CD4-positive, alpha-beta T cell treated with Interferon gamma for 1 hour (primary cell): Measurements from ENCODE around the gene PCMTD2.

Experiments
- DNase-seq: peaks from one replicate; pipeline ENCODE4 v3.0.0-alpha.2; 2020

Gene PCMTD2

GRCh38 chr20:64239449-64240242 is 15.9 kb upstream of the PCMTD2 start:
- no peak for DNase-seq

- DNase-seq = no peak
These were observed 15.1 kb upstream of the PCMTD2 start for GRCh38 chr20:64240243-64241015.

- DNase-seq = no peak
These were observed 14.5 kb upstream of the PCMTD2 start for GRCh38 chr20:64241061-64241460.

- DNase-seq = no peak
These were observed 13.3 kb upstream of the PCMTD2 start for GRCh38 chr20:64242003-64242796.

GRCh38 chr20:64242797-64243475 is 12.6 kb upstream of the PCMTD2 start:
- no peak for DNase-seq

GRCh38 chr20:64244281-64244805 is 11.2 kb upstream of the PCMTD2 start:
- DNase-seq = no peak

GRCh38 chr20:64244870-64245603 is 10.5 kb upstream of the PCMTD2 start:
- no peak for DNase-seq

GRCh38 chr20:64245746-64246595 is 9.6 kb upstream of the PCMTD2 start:
- no peak for DNase-seq

GRCh38 chr20:64246616-64247306 is 8.8 kb upstream of the PCMTD2 start:
- DNase-seq = no peak

GRCh38 chr20:64247307-64247618 is 8.3 kb upstream of the PCMTD2 start:
- no peak for DNase-seq

GRCh38 chr20:64247970-64248841 is 7.3 kb upstream of the PCMTD2 start:
- DNase-seq = no peak

- no peak for DNase-seq
These were observed 5.5 kb upstream of the PCMTD2 start for GRCh38 chr20:64250027-64250426.

- no peak for DNase-seq
These were observed 2.6 kb upstream of the PCMTD2 start for GRCh38 chr20:64253000-64253383.

- DNase-seq = no peak
These were observed 2.1 kb upstream of the PCMTD2 start for GRCh38 chr20:64253443-64253842.

GRCh38 chr20:64254156-64254555 is 1.4 kb upstream of the PCMTD2 start:
- no peak for DNase-seq

GRCh38 chr20:64254571-64255360 is 782 bp upstream of the PCMTD2 start:
- DNase-seq = no peak

- no peak for DNase-seq
These were observed 861 bp downstream of the PCMTD2 start for GRCh38 chr20:64256282-64256935.
